WTC11 (cell line): ENCODE measurements around the gene TOMM6. TPM values are rescaled to one million over a fixed set of nuclear protein-coding genes. Genes with fewer than 3 reads are reported as not detected.

Experiments
- ATAC-seq: fragments of 200-7000 bp; cut with Tn5 transposase; 2 replicates; pipeline ENCODE4 v1.10.0; 2021; ENCODE audit warnings: mild to moderate bottlenecking, moderate library complexity
- CTCF ChIA-PET: fragments of 300-600 bp; sonication (Branson Sonifier 250); formaldehyde crosslinking; loops from one replicate; lab custom pipeline; 2021; ENCODE audit warnings: antibody characterized with exemption; lab: Charles Lee
- POLR2A ChIA-PET: fragments of 350-600 bp; sonication (Branson Sonifier 250); formaldehyde crosslinking; loops from one replicate; lab custom pipeline; 2021; ENCODE audit warnings: antibody characterized with exemption; lab: Charles Lee
- DNase-seq: peaks from one replicate; pipeline ENCODE4 v3.0.0; 2021; ENCODE audit warnings: low spot score
- H3K27ac Mint-ChIP-seq: 2 replicates; pipeline ENCODE4 v1.8.0; 2021; ENCODE audit warnings: mixed read lengths
- H3K27me3 Mint-ChIP-seq: 2 replicates; pipeline ENCODE4 v1.8.0; 2021; ENCODE audit warnings: low read depth, mild to moderate bottlenecking, moderate library complexity, mixed read lengths
- H3K36me3 Mint-ChIP-seq: 2 replicates; pipeline ENCODE4 v1.8.0; 2021; ENCODE audit warnings: mixed read lengths
- H3K4me1 Mint-ChIP-seq: 2 replicates; pipeline ENCODE4 v1.8.0; 2022; ENCODE audit warnings: mixed read lengths
- H3K4me3 Mint-ChIP-seq: 2 replicates; pipeline ENCODE4 v1.8.0; 2021; ENCODE audit warnings: mild to moderate bottlenecking, moderate library complexity, mixed read lengths
- H3K9me3 Mint-ChIP-seq: 2 replicates; pipeline ENCODE4 v1.8.0; 2021; ENCODE audit warnings: mixed read lengths
- ATF2 ChIP-seq: sonication (generic); formaldehyde crosslinking; IDR thresholded peaks from 2 replicates; pipeline ENCODE4 v1.8.1; 2022; ENCODE audit warnings: low read depth, missing genetic modification reagents, borderline replicate concordance
- ATF6 ChIP-seq: sonication (generic); formaldehyde crosslinking; IDR thresholded peaks from 2 replicates; pipeline ENCODE4 v1.8.1; 2023; ENCODE audit warnings: mild to moderate bottlenecking, missing genetic modification reagents
- CREM ChIP-seq: sonication (generic); formaldehyde crosslinking; IDR thresholded peaks from 2 replicates; pipeline ENCODE4 v1.8.1; 2022; ENCODE audit warnings: mild to moderate bottlenecking, missing genetic modification reagents, moderate library complexity
- ERG ChIP-seq: fragments of 250-450 bp; sonication (Bioruptor Pico); IDR thresholded peaks from 2 replicates; pipeline ENCODE4 v1.8.0; 2021; ENCODE audit warnings: mild to moderate bottlenecking
- ETV6 ChIP-seq: sonication (generic); formaldehyde crosslinking; IDR thresholded peaks from 2 replicates; pipeline ENCODE4 v1.8.1; 2022; ENCODE audit warnings: mild to moderate bottlenecking, missing genetic modification reagents
- GABPB1 ChIP-seq: sonication (generic); formaldehyde crosslinking; IDR thresholded peaks from 2 replicates; pipeline ENCODE4 v1.8.1; 2023; ENCODE audit warnings: mild to moderate bottlenecking, missing genetic modification reagents
- GRHL2 ChIP-seq: fragments of 250-450 bp; sonication (Bioruptor Pico); IDR thresholded peaks from 2 replicates; pipeline ENCODE4 v1.8.0; 2022; ENCODE audit warnings: mild to moderate bottlenecking, moderate library complexity; ENCODE audit not compliant: insufficient replicate concordance, severe bottlenecking
- NFE2L1 ChIP-seq: sonication (generic); formaldehyde crosslinking; IDR thresholded peaks from 2 replicates; pipeline ENCODE4 v1.8.1; 2023; ENCODE audit warnings: missing genetic modification reagents
- RELA ChIP-seq: sonication (generic); formaldehyde crosslinking; IDR thresholded peaks from 2 replicates; pipeline ENCODE4 v1.8.1; 2022; ENCODE audit warnings: missing genetic modification reagents, mild to moderate bottlenecking, borderline replicate concordance
- TEAD1 ChIP-seq: sonication (generic); formaldehyde crosslinking; IDR thresholded peaks from 2 replicates; pipeline ENCODE4 v1.8.0; 2022; ENCODE audit warnings: mild to moderate bottlenecking, missing genetic modification reagents
- TP53 ChIP-seq: sonication (generic); formaldehyde crosslinking; IDR thresholded peaks from 2 replicates; pipeline ENCODE4 v1.8.1; 2023; ENCODE audit warnings: mild to moderate bottlenecking, missing genetic modification reagents
- ZNF281 ChIP-seq: sonication (generic); formaldehyde crosslinking; IDR thresholded peaks from 2 replicates; pipeline ENCODE4 v1.8.0; 2023; ENCODE audit warnings: mild to moderate bottlenecking, missing genetic modification reagents
- ZNF425 ChIP-seq: fragments of 250-450 bp; sonication (Bioruptor Pico); conservative IDR thresholded peaks from 2 replicates; pipeline ENCODE4 v1.9.0; 2021; ENCODE audit warnings: mild to moderate bottlenecking
- ZNF671 ChIP-seq: fragments of 250-450 bp; sonication (Bioruptor Pico); IDR thresholded peaks from 2 replicates; pipeline ENCODE4 v1.8.0; 2021; ENCODE audit warnings: mild to moderate bottlenecking
- ZSCAN18 ChIP-seq: fragments of 250-450 bp; sonication (Bioruptor Pico); IDR thresholded peaks from 2 replicates; pipeline ENCODE4 v2.1.2; 2022; ENCODE audit warnings: mild to moderate bottlenecking, moderate library complexity
- total RNA-seq: library from RNA; stranded (reverse); gene quantifications from 3 replicates; pipeline ENCODE4 v1.2.3, GENCODE V29; 2021

TOMM6 gene
- total RNA-seq, 1 experiment from 2014 or later = 233 TPM

GRCh38 chr6:41755895-41756294, 31.6 kb upstream of the TOMM6 start (continued):
- no peak for TF ChIP-seq CREM (CRISPR knock-in tag)
- TF ChIP-seq ZNF671 (CRISPR knock-in tag) = no peak
- TF ChIP-seq, all 79 proteins: peak for 0

GRCh38 chr6:41756354-41756753, 31.1 kb upstream of the TOMM6 start:
- ATAC-seq = no peak
- Mint-ChIP-seq H3K4me1 (peaks cover 6% of the 10 kb centered on the region), H3K4me3 (no peak overlapping the region), H3K27ac (no peak overlapping the region), H3K36me3 (no peaks in the 10 kb centered on the region)
- ChIA-PET CTCF (interaction anchor here (0.7 to 1.2 kb wide), 3 partner anchors 9 to 31 kb away, joined by 3 read pairs; no protein-coding TSS in a partner anchor), POLR2A (no interaction called here)
- TF ChIP-seq ZNF281 (CRISPR knock-in tag) (no peak), RELA (CRISPR knock-in tag) (no peak), ATF6 (no peak), GRHL2 (CRISPR knock-in tag) (no peak), ATF2 (CRISPR knock-in tag) (no peak), NFE2L1 (no peak), TP53 (CRISPR knock-in tag) (no peak), ERG (CRISPR knock-in tag) (no peak), ZSCAN18 (CRISPR knock-in tag) (no peak), ETV6 (CRISPR knock-in tag) (no peak), ZNF425 (CRISPR knock-in tag) (no peak), TEAD1 (no peak), GABPB1 (CRISPR knock-in tag) (no peak)
- TF ChIP-seq, all 79 proteins: peak for 0
- peaks cover 3% of the 10 kb centered on the region; the same call in 1 of the 2 replicates for H3K27me3 Mint-ChIP-seq
- DNase-seq = no peak
- no peaks in the 10 kb centered on the region for H3K9me3 Mint-ChIP-seq
